Measurements from ENCODE around the gene SMARCD1.
A peak's percentile ranks its signal among the peaks of the same experiment; 100 is the strongest.

- TF ChIP-seq, protein P1, sequence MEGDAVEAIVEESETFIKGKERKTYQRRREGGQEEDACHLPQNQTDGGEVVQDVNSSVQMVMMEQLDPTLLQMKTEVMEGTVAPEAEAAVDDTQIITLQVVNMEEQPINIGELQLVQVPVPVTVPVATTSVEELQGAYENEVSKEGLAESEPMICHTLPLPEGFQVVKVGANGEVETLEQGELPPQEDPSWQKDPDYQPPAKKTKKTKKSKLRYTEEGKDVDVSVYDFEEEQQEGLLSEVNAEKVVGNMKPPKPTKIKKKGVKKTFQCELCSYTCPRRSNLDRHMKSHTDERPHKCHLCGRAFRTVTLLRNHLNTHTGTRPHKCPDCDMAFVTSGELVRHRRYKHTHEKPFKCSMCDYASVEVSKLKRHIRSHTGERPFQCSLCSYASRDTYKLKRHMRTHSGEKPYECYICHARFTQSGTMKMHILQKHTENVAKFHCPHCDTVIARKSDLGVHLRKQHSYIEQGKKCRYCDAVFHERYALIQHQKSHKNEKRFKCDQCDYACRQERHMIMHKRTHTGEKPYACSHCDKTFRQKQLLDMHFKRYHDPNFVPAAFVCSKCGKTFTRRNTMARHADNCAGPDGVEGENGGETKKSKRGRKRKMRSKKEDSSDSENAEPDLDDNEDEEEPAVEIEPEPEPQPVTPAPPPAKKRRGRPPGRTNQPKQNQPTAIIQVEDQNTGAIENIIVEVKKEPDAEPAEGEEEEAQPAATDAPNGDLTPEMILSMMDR (IDR thresholded peaks at IDR 0.05; ENCODE audit: low read length) = peak; percentile 96
- no peak for TF ChIP-seq EZH2 (IDR thresholded peaks at IDR 0.05; ENCODE audit: borderline replicate concordance, low read length)
These were observed 14.7 kb upstream of the SMARCD1 start for GRCh38 chr12:50070314-50071060.
